ENCODE results near the gene TMEM179. TPM values are rescaled to one million over a fixed set of nuclear protein-coding genes. Genes with fewer than 3 reads are reported as not detected.
"Not testable (repeated sequence)": the region's sequence is repeated elsewhere in the genome, so short reads cannot be mapped to it uniquely, and the experiment has no call there.

TMEM179 gene
- total RNA-seq, 2 experiments from 2014 or later: not detected

- DNase-seq: no peak
- Mint-ChIP-seq H3K27me3 (peaks cover 4% of the 10 kb centered on the region), H3K4me1 (no peaks in the 10 kb centered on the region), H3K27ac (no peak overlapping the region), H3K36me3 (no peaks in the 10 kb centered on the region), H3K4me3 (no peak overlapping the region), H3K9me3 (no peaks in the 10 kb centered on the region)
Measured at GRCh38 chr14:104588066-104588857, 16.3 kb downstream of the TMEM179 start.

- H3K9me3 Mint-ChIP-seq: no peaks in the 10 kb centered on the region
- H3K27me3 Mint-ChIP-seq: peaks cover 4% of the 10 kb centered on the region
- no peak overlapping the region for H3K27ac Mint-ChIP-seq
- no peak overlapping the region for H3K4me3 Mint-ChIP-seq
- H3K36me3 Mint-ChIP-seq: no peaks in the 10 kb centered on the region
- no peaks in the 10 kb centered on the region for H3K4me1 Mint-ChIP-seq
- DNase-seq: no peak
Measured at GRCh38 chr14:104587641-104588040, 16.9 kb downstream of the TMEM179 start.

DNA sequence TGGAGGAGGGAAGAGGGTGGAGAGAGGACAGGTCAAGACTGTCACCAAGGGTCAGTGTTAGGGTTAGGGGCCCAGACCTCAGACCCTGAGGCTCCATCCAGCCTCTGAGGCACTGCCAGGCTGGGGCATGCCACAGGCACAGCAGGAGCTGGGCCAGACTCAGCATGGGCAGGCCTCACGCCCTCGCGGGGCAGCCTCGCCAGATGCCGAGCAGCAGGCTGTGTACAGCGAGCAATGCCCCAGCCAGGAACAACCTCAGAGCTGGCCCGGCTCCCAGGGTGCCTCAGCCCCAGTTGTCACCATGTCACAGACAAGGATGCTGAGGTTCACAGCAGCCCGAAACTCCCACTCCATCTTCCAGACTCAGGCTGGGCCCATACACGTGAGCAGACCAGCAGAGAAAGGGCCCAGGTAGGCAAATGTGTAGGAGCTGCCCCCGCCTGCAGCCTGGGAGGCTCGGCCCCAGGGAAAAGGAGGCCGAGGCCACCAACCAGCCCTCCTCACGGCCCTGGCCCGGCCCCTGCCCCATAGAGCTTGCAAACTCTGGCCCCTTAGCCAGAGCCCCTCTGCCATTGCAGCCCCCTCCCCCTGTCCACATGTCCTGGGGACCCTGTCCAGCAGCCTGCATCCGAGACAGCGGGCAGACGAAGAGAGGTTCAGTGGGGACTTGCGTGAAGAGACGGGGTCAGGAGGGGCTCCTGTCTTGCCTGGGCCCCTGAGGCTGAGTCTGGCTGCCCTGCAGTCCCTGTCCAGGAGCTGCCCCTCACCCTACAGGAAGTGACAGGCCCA lies 17.5 kb downstream of the TMEM179 start:
- Mint-ChIP-seq H3K27me3 (peaks cover 4% of the 10 kb centered on the region), H3K4me3 (no peak overlapping the region), H3K4me1 (no peaks in the 10 kb centered on the region), H3K36me3 (no peaks in the 10 kb centered on the region), H3K9me3 (no peaks in the 10 kb centered on the region), H3K27ac (no peak overlapping the region)
- DNase-seq: no peak

- Mint-ChIP-seq H3K36me3 (no peaks in the 10 kb centered on the region), H3K9me3 (no peaks in the 10 kb centered on the region), H3K4me1 (no peaks in the 10 kb centered on the region), H3K27ac (no peak overlapping the region), H3K27me3 (peaks cover 4% of the 10 kb centered on the region), H3K4me3 (no peak overlapping the region)
- no peak for DNase-seq
Measured at GRCh38 chr14:104585966-104586697, 18.4 kb downstream of the TMEM179 start.

DNA sequence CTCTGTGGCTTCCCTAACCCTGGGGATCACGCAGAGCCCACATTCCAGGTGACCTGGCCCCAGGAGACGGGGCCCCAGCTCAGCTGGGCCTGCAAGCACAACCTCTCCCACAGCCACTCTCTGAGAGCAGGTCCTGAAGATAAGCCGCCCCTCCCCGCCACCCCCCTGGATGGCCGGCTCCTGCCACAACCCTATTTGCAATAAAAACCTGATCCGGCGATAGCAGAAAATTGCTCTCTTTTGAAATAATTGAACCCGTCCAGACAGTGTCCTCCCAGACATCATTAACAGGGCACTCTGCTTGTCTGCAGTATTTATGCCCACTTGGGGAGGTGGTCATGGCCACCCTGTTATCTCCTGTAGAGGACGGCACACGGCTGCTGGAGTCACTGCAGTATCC lies 20.0 kb downstream of the TMEM179 start:
- H3K4me1 Mint-ChIP-seq: no peaks in the 10 kb centered on the region
- H3K4me3 Mint-ChIP-seq: no peak overlapping the region
- H3K27me3 Mint-ChIP-seq: peaks cover 4% of the 10 kb centered on the region
- no peaks in the 10 kb centered on the region for H3K9me3 Mint-ChIP-seq
- H3K36me3 Mint-ChIP-seq: no peaks in the 10 kb centered on the region
- H3K27ac Mint-ChIP-seq: no peak overlapping the region
- DNase-seq: no peak

DNA sequence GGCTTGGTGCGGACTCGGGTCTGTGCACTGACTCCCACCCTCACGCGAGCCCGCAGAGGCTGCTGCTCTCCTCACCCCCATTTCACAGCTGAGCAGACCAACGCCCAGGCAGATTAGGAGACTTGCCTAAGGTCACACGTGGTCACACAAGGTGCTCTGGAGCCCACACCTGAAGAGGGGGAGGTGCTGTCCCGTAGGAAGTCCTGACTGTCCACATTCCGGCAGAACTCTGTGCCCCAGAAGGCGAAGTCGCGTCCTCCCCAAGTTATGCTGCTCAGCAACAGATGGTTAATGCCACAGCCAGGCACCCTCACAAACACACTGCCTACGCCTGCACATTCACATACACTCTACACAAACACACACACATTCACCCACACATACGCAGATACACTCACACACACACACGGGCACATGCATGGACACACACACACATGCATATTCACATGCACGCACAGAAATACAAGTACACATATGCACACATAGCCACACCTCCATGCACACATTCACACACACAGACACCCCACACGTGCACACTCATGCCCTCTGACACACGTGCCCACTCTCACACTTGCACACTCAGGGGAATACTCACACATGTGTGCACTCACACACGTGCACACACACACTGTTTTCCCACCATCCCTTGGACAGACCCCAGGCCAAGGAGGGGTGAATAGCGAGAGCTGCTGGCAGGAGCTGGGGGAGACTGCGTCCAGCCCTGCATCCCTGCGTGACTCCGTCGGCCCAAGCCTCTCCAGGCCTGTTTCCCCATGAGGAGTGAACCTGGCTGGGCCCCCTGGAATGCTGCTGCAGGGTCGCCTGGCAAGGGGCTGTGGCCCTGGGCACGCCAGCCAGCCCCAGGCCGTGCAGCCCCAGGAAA lies 20.9 kb downstream of the TMEM179 start:
- H3K9me3 Mint-ChIP-seq: no peaks in the 10 kb centered on the region
- H3K27ac Mint-ChIP-seq: no peak overlapping the region
- no peaks in the 10 kb centered on the region for H3K4me1 Mint-ChIP-seq
- peaks cover 4% of the 10 kb centered on the region for H3K27me3 Mint-ChIP-seq
- DNase-seq: no peak
- H3K4me3 Mint-ChIP-seq: no peak overlapping the region
- no peaks in the 10 kb centered on the region for H3K36me3 Mint-ChIP-seq

DNA sequence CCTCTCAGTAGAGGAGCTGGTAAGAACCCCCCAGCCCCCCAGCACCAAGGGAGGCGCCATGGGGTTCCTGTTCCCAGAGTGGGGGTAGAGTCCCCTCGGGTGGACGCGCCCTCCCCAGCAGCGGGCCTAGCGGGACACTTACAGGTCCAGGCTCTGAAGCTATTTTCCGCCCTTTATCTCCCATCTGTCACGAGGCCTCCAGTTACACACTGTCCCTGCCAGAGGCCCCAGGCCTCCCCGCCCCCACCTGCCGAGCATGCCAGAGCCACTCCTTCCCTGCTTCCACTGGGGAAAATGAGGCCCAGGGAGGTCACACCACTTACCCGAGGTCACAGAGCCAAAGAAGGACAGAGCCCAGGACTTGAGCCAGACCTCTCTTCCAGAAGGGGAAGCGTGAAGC lies 21.9 kb downstream of the TMEM179 start:
- H3K27ac Mint-ChIP-seq: no peak overlapping the region
- H3K27me3 Mint-ChIP-seq: peaks cover 4% of the 10 kb centered on the region
- no peak overlapping the region for H3K4me3 Mint-ChIP-seq
- H3K36me3 Mint-ChIP-seq: no peaks in the 10 kb centered on the region
- no peaks in the 10 kb centered on the region for H3K4me1 Mint-ChIP-seq
- no peaks in the 10 kb centered on the region for H3K9me3 Mint-ChIP-seq
- no peak for DNase-seq

DNA sequence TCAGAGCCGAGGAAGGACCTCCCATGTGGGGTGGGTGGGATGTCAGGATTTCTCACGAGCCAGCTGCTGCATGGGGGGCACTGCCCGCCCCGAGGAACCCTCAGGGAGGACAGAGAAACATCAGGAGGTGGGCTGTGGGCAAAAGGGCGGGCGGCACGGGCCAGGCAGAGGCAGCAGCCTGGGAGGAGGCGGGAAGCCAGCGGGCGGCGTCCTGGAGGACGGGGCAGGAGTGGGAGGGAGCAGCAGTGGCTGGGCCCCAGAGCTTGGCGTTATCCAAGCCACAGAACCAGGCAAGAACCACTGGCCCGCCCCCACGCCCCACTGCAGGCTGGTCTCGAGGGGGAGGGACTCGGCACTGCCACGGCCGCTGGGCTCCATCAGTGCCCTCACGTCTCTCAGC lies 22.6 kb downstream of the TMEM179 start:
- Mint-ChIP-seq H3K27ac (no peak overlapping the region), H3K4me1 (no peaks in the 10 kb centered on the region), H3K4me3 (no peak overlapping the region), H3K9me3 (no peaks in the 10 kb centered on the region), H3K36me3 (no peaks in the 10 kb centered on the region), H3K27me3 (peaks cover 4% of the 10 kb centered on the region)
- DNase-seq: no peak

- Mint-ChIP-seq H3K27ac (no peak overlapping the region), H3K36me3 (no peaks in the 10 kb centered on the region), H3K4me1 (no peaks in the 10 kb centered on the region), H3K4me3 (no peak overlapping the region), H3K27me3 (peaks cover 4% of the 10 kb centered on the region), H3K9me3 (no peaks in the 10 kb centered on the region)
- DNase-seq: no peak
Measured at GRCh38 chr14:104581521-104581920, 23.1 kb downstream of the TMEM179 start.

- no peaks in the 10 kb centered on the region for H3K9me3 Mint-ChIP-seq
- H3K4me1 Mint-ChIP-seq: no peaks in the 10 kb centered on the region
- no peak overlapping the region for H3K27ac Mint-ChIP-seq
- H3K36me3 Mint-ChIP-seq: no peaks in the 10 kb centered on the region
- H3K4me3 Mint-ChIP-seq: no peak overlapping the region
- no peak for DNase-seq
- peaks cover 4% of the 10 kb centered on the region for H3K27me3 Mint-ChIP-seq
Measured at GRCh38 chr14:104580961-104581360, 23.6 kb downstream of the TMEM179 start.

DNA sequence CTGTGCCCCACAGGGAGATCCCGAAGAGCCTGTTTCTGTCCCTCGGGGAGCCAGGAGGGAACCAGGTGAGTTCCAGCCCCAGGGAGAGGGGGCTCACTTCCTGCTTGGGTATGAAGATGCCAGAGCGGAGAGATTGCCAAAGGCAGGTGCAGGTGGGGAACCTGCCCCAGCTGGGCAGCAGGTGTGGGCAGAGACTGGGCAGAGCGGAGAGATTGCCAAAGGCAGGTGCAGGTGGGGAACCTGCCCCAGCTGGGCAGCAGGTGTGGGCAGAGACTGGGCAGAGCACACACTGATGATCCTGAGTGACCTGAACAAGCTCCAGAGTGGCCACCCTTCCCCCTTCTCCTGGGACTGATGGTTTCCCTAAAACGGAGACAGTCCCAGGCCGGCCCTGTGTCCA lies 24.6 kb downstream of the TMEM179 start:
- H3K4me1 Mint-ChIP-seq, H3K9me3 Mint-ChIP-seq, H3K4me3 Mint-ChIP-seq, H3K27me3 Mint-ChIP-seq, DNase-seq, H3K27ac Mint-ChIP-seq, H3K36me3 Mint-ChIP-seq: not testable (repeated sequence)

GRCh38 chr14:104579507-104579906 lies 25.1 kb downstream of the TMEM179 start, which contains the start of gene C14orf180:
Gene C14orf180, plus strand, starts transcription at chr14:104579764. Its CDS starts 6,667 bp downstream, at chr14:104586431.
- no peaks in the 10 kb centered on the region for H3K9me3 Mint-ChIP-seq

GRCh38 chr14:104578321-104578720 lies 26.3 kb downstream of the TMEM179 start:
- Mint-ChIP-seq H3K4me3 (no peak overlapping the region), H3K27me3 (no peaks in the 10 kb centered on the region), H3K9me3 (no peaks in the 10 kb centered on the region), H3K27ac (no peak overlapping the region), H3K4me1 (no peaks in the 10 kb centered on the region), H3K36me3 (no peaks in the 10 kb centered on the region)
- DNase-seq: no peak

More at GRCh38 chr14:104579507-104579906, 25.1 kb downstream of the TMEM179 start, which contains the start of gene C14orf180:
- no peak for DNase-seq
- Mint-ChIP-seq H3K27me3 (no peaks in the 10 kb centered on the region), H3K36me3 (no peaks in the 10 kb centered on the region), H3K4me1 (no peaks in the 10 kb centered on the region), H3K4me3 (no peak within 1 kb of the TSS), H3K27ac (no peak within 1 kb of the TSS)

DNA sequence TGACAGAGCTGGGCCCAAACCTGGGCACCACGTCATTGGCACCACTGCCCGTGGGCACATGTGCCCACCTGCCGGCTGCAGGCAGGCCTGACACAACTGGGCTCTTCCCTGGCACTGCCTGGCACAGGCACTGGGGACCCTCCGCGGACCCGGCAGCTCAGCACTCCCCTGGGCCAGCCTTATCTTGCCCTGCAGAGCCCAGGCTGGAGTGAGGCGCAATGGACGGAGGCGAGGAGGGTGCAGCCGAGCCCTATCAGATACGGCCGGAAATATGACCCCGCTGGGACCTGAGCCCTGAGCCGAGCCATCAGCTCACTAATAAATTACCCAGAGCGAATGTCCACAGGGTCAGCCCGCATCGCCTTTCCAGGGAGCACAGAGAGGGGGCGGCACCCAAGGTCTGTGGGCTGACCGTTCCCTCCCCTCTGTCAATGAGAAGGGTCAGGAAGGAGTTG lies 26.7 kb downstream of the TMEM179 start:
- Mint-ChIP-seq H3K9me3 (no peaks in the 10 kb centered on the region), H3K36me3 (no peaks in the 10 kb centered on the region)

More for the DNA sequence above, 26.7 kb downstream of the TMEM179 start:
- Mint-ChIP-seq H3K4me1 (no peaks in the 10 kb centered on the region), H3K4me3 (no peak overlapping the region), H3K27me3 (no peaks in the 10 kb centered on the region), H3K27ac (no peak overlapping the region)
- no peak for DNase-seq

All from activated naive CD8-positive, alpha-beta T cell treated with anti-CD3 and anti-CD28 coated beads for 36 hours (primary cell).